ENCODE results near the gene SLC52A3. TPM values are rescaled to one million over a fixed set of nuclear protein-coding genes. Genes with fewer than 3 reads are reported as not detected.

The SLC52A3 gene
- total RNA-seq, 1 experiment from 2014 or later = not detected

- no peak overlapping the region for H3K4me2 ChIP-seq (ENCODE audit: low read depth, low read length, poor library complexity, severe bottlenecking)
- no peak overlapping the region for H3K27ac ChIP-seq (ENCODE audit: low read length)
- H3K36me3 ChIP-seq (ENCODE audit: insufficient read depth, low read length) = no peaks in the 10 kb centered on the region
- H3K4me1 ChIP-seq (ENCODE audit: low read length) = no peaks in the 10 kb centered on the region
- no peaks in the 10 kb centered on the region for H3K79me2 ChIP-seq (ENCODE audit: low read length)
- H3K9me3 ChIP-seq (ENCODE audit: low read length) = no peaks in the 10 kb centered on the region
- H2AFZ ChIP-seq (ENCODE audit: low read length) = no peak overlapping the region
- H3K27me3 ChIP-seq (ENCODE audit: low read length) = no peaks in the 10 kb centered on the region
- H3K9me2 ChIP-seq (replicated peaks; ENCODE audit: insufficient read depth, low read length) = no peaks in the 10 kb centered on the region
- H3K4me3 ChIP-seq (ENCODE audit: low read length) = no peak overlapping the region
- H3K9ac ChIP-seq (ENCODE audit: low read length) = no peak overlapping the region
- H4K20me1 ChIP-seq (ENCODE audit: insufficient read depth, low read depth, low read length) = no peaks in the 10 kb centered on the region
- DNase-seq = peak; percentile 83
These were observed 7.4 kb downstream of the SLC52A3 start for GRCh38 chr20:760751-761417.

- H2AFZ ChIP-seq (ENCODE audit: low read length) = no peak overlapping the region
- no peaks in the 10 kb centered on the region for H3K9me2 ChIP-seq (replicated peaks; ENCODE audit: insufficient read depth, low read length)
- H3K4me1 ChIP-seq (ENCODE audit: low read length) = no peaks in the 10 kb centered on the region
- H3K36me3 ChIP-seq (ENCODE audit: insufficient read depth, low read length) = no peaks in the 10 kb centered on the region
- H3K79me2 ChIP-seq (ENCODE audit: low read length) = no peaks in the 10 kb centered on the region
- no peaks in the 10 kb centered on the region for H3K9me3 ChIP-seq (ENCODE audit: low read length)
- no peak overlapping the region for H3K4me3 ChIP-seq (ENCODE audit: low read length)
- no peak overlapping the region for H3K9ac ChIP-seq (ENCODE audit: low read length)
- no peak overlapping the region for H3K27ac ChIP-seq (ENCODE audit: low read length)
- DNase-seq = no peak
- H3K4me2 ChIP-seq (ENCODE audit: low read depth, low read length, poor library complexity, severe bottlenecking) = no peak overlapping the region
- H4K20me1 ChIP-seq (ENCODE audit: insufficient read depth, low read depth, low read length) = no peaks in the 10 kb centered on the region
- no peaks in the 10 kb centered on the region for H3K27me3 ChIP-seq (ENCODE audit: low read length)
These were observed 10.8 kb downstream of the SLC52A3 start for GRCh38 chr20:757506-757905.

- H3K4me3 ChIP-seq (ENCODE audit: low read length) = no peak overlapping the region
These were observed 12.4 kb downstream of the SLC52A3 start for GRCh38 chr20:755941-756340.

GRCh38 chr20:754904-755303 is 13.4 kb downstream of the SLC52A3 start:
- no peak overlapping the region for H3K27ac ChIP-seq (ENCODE audit: low read length)
- no peak for DNase-seq
- H3K4me3 ChIP-seq (ENCODE audit: low read length) = no peak overlapping the region
- H3K9ac ChIP-seq (ENCODE audit: low read length) = no peak overlapping the region
- no peaks in the 10 kb centered on the region for H3K79me2 ChIP-seq (ENCODE audit: low read length)
- no peaks in the 10 kb centered on the region for H3K36me3 ChIP-seq (ENCODE audit: insufficient read depth, low read length)
- H4K20me1 ChIP-seq (ENCODE audit: insufficient read depth, low read depth, low read length) = no peaks in the 10 kb centered on the region
- H2AFZ ChIP-seq (ENCODE audit: low read length) = no peak overlapping the region
- H3K9me3 ChIP-seq (ENCODE audit: low read length) = no peaks in the 10 kb centered on the region
- H3K9me2 ChIP-seq (replicated peaks; ENCODE audit: insufficient read depth, low read length) = no peaks in the 10 kb centered on the region
- H3K4me2 ChIP-seq (ENCODE audit: low read depth, low read length, poor library complexity, severe bottlenecking) = no peak overlapping the region
- H3K27me3 ChIP-seq (ENCODE audit: low read length) = no peaks in the 10 kb centered on the region
- no peaks in the 10 kb centered on the region for H3K4me1 ChIP-seq (ENCODE audit: low read length)

More at GRCh38 chr20:755941-756340, 12.4 kb downstream of the SLC52A3 start:
- Histone ChIP-seq H2AFZ (ENCODE audit: low read length) (no peak overlapping the region), H3K9me2 (replicated peaks; ENCODE audit: insufficient read depth, low read length) (no peaks in the 10 kb centered on the region), H3K27ac (ENCODE audit: low read length) (no peak overlapping the region), H4K20me1 (ENCODE audit: insufficient read depth, low read depth, low read length) (no peaks in the 10 kb centered on the region), H3K4me1 (ENCODE audit: low read length) (no peaks in the 10 kb centered on the region), H3K9ac (ENCODE audit: low read length) (no peak overlapping the region), H3K9me3 (ENCODE audit: low read length) (no peaks in the 10 kb centered on the region), H3K79me2 (ENCODE audit: low read length) (no peaks in the 10 kb centered on the region), H3K27me3 (ENCODE audit: low read length) (no peaks in the 10 kb centered on the region), H3K4me2 (ENCODE audit: low read depth, low read length, poor library complexity, severe bottlenecking) (no peak overlapping the region), H3K36me3 (ENCODE audit: insufficient read depth, low read length) (no peaks in the 10 kb centered on the region)
- DNase-seq = no peak

- H3K4me2 ChIP-seq (ENCODE audit: low read depth, low read length, poor library complexity, severe bottlenecking) = no peak overlapping the region
- H4K20me1 ChIP-seq (ENCODE audit: insufficient read depth, low read depth, low read length) = no peaks in the 10 kb centered on the region
- H3K79me2 ChIP-seq (ENCODE audit: low read length) = no peaks in the 10 kb centered on the region
- H3K4me3 ChIP-seq (ENCODE audit: low read length) = no peak overlapping the region
- no peaks in the 10 kb centered on the region for H3K9me3 ChIP-seq (ENCODE audit: low read length)
- H3K4me1 ChIP-seq (ENCODE audit: low read length) = no peaks in the 10 kb centered on the region
- H3K9me2 ChIP-seq (replicated peaks; ENCODE audit: insufficient read depth, low read length) = no peaks in the 10 kb centered on the region
- no peaks in the 10 kb centered on the region for H3K36me3 ChIP-seq (ENCODE audit: insufficient read depth, low read length)
- DNase-seq = no peak
- no peaks in the 10 kb centered on the region for H3K27me3 ChIP-seq (ENCODE audit: low read length)
- no peak overlapping the region for H3K27ac ChIP-seq (ENCODE audit: low read length)
- H2AFZ ChIP-seq (ENCODE audit: low read length) = no peak overlapping the region
- no peak overlapping the region for H3K9ac ChIP-seq (ENCODE audit: low read length)
These were observed 14.2 kb downstream of the SLC52A3 start for GRCh38 chr20:753897-754635.

- Histone ChIP-seq H3K27ac (ENCODE audit: low read length) (no peak overlapping the region), H4K20me1 (ENCODE audit: insufficient read depth, low read depth, low read length) (no peaks in the 10 kb centered on the region), H3K4me2 (ENCODE audit: low read depth, low read length, poor library complexity, severe bottlenecking) (no peak overlapping the region), H3K9ac (ENCODE audit: low read length) (no peak overlapping the region), H3K9me2 (replicated peaks; ENCODE audit: insufficient read depth, low read length) (no peaks in the 10 kb centered on the region), H3K36me3 (ENCODE audit: insufficient read depth, low read length) (no peaks in the 10 kb centered on the region), H3K4me3 (ENCODE audit: low read length) (no peak overlapping the region), H3K79me2 (ENCODE audit: low read length) (no peaks in the 10 kb centered on the region), H3K9me3 (ENCODE audit: low read length) (no peaks in the 10 kb centered on the region), H3K4me1 (ENCODE audit: low read length) (no peaks in the 10 kb centered on the region), H2AFZ (ENCODE audit: low read length) (no peak overlapping the region), H3K27me3 (ENCODE audit: low read length) (no peaks in the 10 kb centered on the region)
- DNase-seq = no peak
These were observed 15.2 kb downstream of the SLC52A3 start for GRCh38 chr20:753136-753535.

- DNase-seq = no peak
- H3K27me3 ChIP-seq (ENCODE audit: low read length) = no peaks in the 10 kb centered on the region
- no peaks in the 10 kb centered on the region for H3K79me2 ChIP-seq (ENCODE audit: low read length)
- H4K20me1 ChIP-seq (ENCODE audit: insufficient read depth, low read depth, low read length) = no peaks in the 10 kb centered on the region
- H3K9ac ChIP-seq (ENCODE audit: low read length) = no peak overlapping the region
- H3K27ac ChIP-seq (ENCODE audit: low read length) = no peak overlapping the region
- no peaks in the 10 kb centered on the region for H3K9me3 ChIP-seq (ENCODE audit: low read length)
- H3K9me2 ChIP-seq (replicated peaks; ENCODE audit: insufficient read depth, low read length) = no peaks in the 10 kb centered on the region
- no peaks in the 10 kb centered on the region for H3K4me1 ChIP-seq (ENCODE audit: low read length)
- H2AFZ ChIP-seq (ENCODE audit: low read length) = no peak overlapping the region
- H3K4me2 ChIP-seq (ENCODE audit: low read depth, low read length, poor library complexity, severe bottlenecking) = no peak overlapping the region
- no peaks in the 10 kb centered on the region for H3K36me3 ChIP-seq (ENCODE audit: insufficient read depth, low read length)
- no peak overlapping the region for H3K4me3 ChIP-seq (ENCODE audit: low read length)
These were observed 16.0 kb downstream of the SLC52A3 start for GRCh38 chr20:752291-752690.

- Histone ChIP-seq H3K4me2 (ENCODE audit: low read depth, low read length, poor library complexity, severe bottlenecking) (no peak overlapping the region), H3K79me2 (ENCODE audit: low read length) (no peaks in the 10 kb centered on the region), H3K4me3 (ENCODE audit: low read length) (no peak overlapping the region), H3K9ac (ENCODE audit: low read length) (no peak overlapping the region), H2AFZ (ENCODE audit: low read length) (no peak overlapping the region), H3K27ac (ENCODE audit: low read length) (no peak overlapping the region), H3K9me2 (replicated peaks; ENCODE audit: insufficient read depth, low read length) (no peaks in the 10 kb centered on the region), H3K4me1 (ENCODE audit: low read length) (no peaks in the 10 kb centered on the region), H4K20me1 (ENCODE audit: insufficient read depth, low read depth, low read length) (no peaks in the 10 kb centered on the region), H3K9me3 (ENCODE audit: low read length) (no peaks in the 10 kb centered on the region), H3K36me3 (ENCODE audit: insufficient read depth, low read length) (no peaks in the 10 kb centered on the region), H3K27me3 (ENCODE audit: low read length) (no peaks in the 10 kb centered on the region)
- no peak for DNase-seq
These were observed 16.5 kb downstream of the SLC52A3 start for GRCh38 chr20:751761-752160.

All from Karpas-422 (cell line).